ENCODE results near the gene NPAS3.

Gene NPAS3

GRCh38 chr14:33680873-33681272 is 742.2 kb downstream of the NPAS3 start:
- Histone ChIP-seq H3K27me3 (ENCODE audit: insufficient read depth, poor library complexity, severe bottlenecking) (no peaks in the 10 kb centered on the region), H3K9me3 (ENCODE audit: severe bottlenecking) (no peaks in the 10 kb centered on the region), H3K4me1 (ENCODE audit: insufficient read depth, poor library complexity, severe bottlenecking) (peaks cover 37% of the 10 kb centered on the region), H3K27ac (ENCODE audit: poor library complexity, severe bottlenecking) (peak overlapping the region; percentile 92), H3K4me3 (ENCODE audit: severe bottlenecking) (no peak overlapping the region), H3K36me3 (ENCODE audit: low read depth) (no peaks in the 10 kb centered on the region)
- no peak for TF ChIP-seq CTCF (IDR thresholded peaks at IDR 0.05; ENCODE audit: poor library complexity, severe bottlenecking)
- ATAC-seq (ENCODE audit: low read depth) (no peak), DNase-seq (ENCODE audit: low spot score) (no peak)

- ATAC-seq (ENCODE audit: low read depth), result no peak
- Histone ChIP-seq H3K4me3 (ENCODE audit: severe bottlenecking) (no peak overlapping the region), H3K9me3 (ENCODE audit: severe bottlenecking) (no peaks in the 10 kb centered on the region), H3K27me3 (ENCODE audit: insufficient read depth, poor library complexity, severe bottlenecking) (no peaks in the 10 kb centered on the region), H3K36me3 (ENCODE audit: low read depth) (no peaks in the 10 kb centered on the region), H3K4me1 (ENCODE audit: insufficient read depth, poor library complexity, severe bottlenecking) (peaks cover 42% of the 10 kb centered on the region), H3K27ac (ENCODE audit: poor library complexity, severe bottlenecking) (peak overlapping the region; percentile 28)
- no peak for TF ChIP-seq CTCF (IDR thresholded peaks at IDR 0.05; ENCODE audit: poor library complexity, severe bottlenecking)
- DNase-seq (ENCODE audit: low spot score), result no peak
These were observed 744.1 kb downstream of the NPAS3 start for GRCh38 chr14:33682760-33683159.

GRCh38 chr14:33685026-33685425 is 746.3 kb downstream of the NPAS3 start:
- ATAC-seq (ENCODE audit: low read depth), result no peak

GRCh38 chr14:33685698-33686097 is 747.0 kb downstream of the NPAS3 start:
- TF ChIP-seq CTCF (IDR thresholded peaks at IDR 0.05; ENCODE audit: poor library complexity, severe bottlenecking), result no peak
- DNase-seq (ENCODE audit: low spot score), result no peak

More at GRCh38 chr14:33685026-33685425, 746.3 kb downstream of the NPAS3 start:
- no peak for DNase-seq (ENCODE audit: low spot score)
- H3K9me3 ChIP-seq (ENCODE audit: severe bottlenecking), result no peaks in the 10 kb centered on the region
- H3K4me1 ChIP-seq (ENCODE audit: insufficient read depth, poor library complexity, severe bottlenecking), result peaks cover 29% of the 10 kb centered on the region
- no peaks in the 10 kb centered on the region for H3K27me3 ChIP-seq (ENCODE audit: insufficient read depth, poor library complexity, severe bottlenecking)
- peak overlapping the region; percentile 75 for H3K27ac ChIP-seq (ENCODE audit: poor library complexity, severe bottlenecking)
- H3K36me3 ChIP-seq (ENCODE audit: low read depth), result no peaks in the 10 kb centered on the region
- H3K4me3 ChIP-seq (ENCODE audit: severe bottlenecking), result no peak overlapping the region
- TF ChIP-seq CTCF (IDR thresholded peaks at IDR 0.05; ENCODE audit: poor library complexity, severe bottlenecking), result no peak

GRCh38 chr14:33686218-33686617 is 747.5 kb downstream of the NPAS3 start:
- ATAC-seq (ENCODE audit: low read depth), result peak; percentile 94
- H3K4me1 ChIP-seq (ENCODE audit: insufficient read depth, poor library complexity, severe bottlenecking), result peaks cover 24% of the 10 kb centered on the region
- no peaks in the 10 kb centered on the region for H3K9me3 ChIP-seq (ENCODE audit: severe bottlenecking)
- peak overlapping the region; percentile 75 for H3K27ac ChIP-seq (ENCODE audit: poor library complexity, severe bottlenecking)
- peak; percentile 81 for DNase-seq (ENCODE audit: low spot score)
- no peaks in the 10 kb centered on the region for H3K36me3 ChIP-seq (ENCODE audit: low read depth)
- TF ChIP-seq CTCF (IDR thresholded peaks at IDR 0.05; ENCODE audit: poor library complexity, severe bottlenecking), result no peak
- no peak overlapping the region for H3K4me3 ChIP-seq (ENCODE audit: severe bottlenecking)
- H3K27me3 ChIP-seq (ENCODE audit: insufficient read depth, poor library complexity, severe bottlenecking), result no peaks in the 10 kb centered on the region

More at GRCh38 chr14:33685698-33686097, 747.0 kb downstream of the NPAS3 start:
- no peak overlapping the region for H3K4me3 ChIP-seq (ENCODE audit: severe bottlenecking)
- H3K4me1 ChIP-seq (ENCODE audit: insufficient read depth, poor library complexity, severe bottlenecking), result peaks cover 24% of the 10 kb centered on the region
- no peak for ATAC-seq (ENCODE audit: low read depth)
- no peaks in the 10 kb centered on the region for H3K9me3 ChIP-seq (ENCODE audit: severe bottlenecking)
- no peaks in the 10 kb centered on the region for H3K36me3 ChIP-seq (ENCODE audit: low read depth)
- H3K27ac ChIP-seq (ENCODE audit: poor library complexity, severe bottlenecking), result peak overlapping the region; percentile 75
- H3K27me3 ChIP-seq (ENCODE audit: insufficient read depth, poor library complexity, severe bottlenecking), result no peaks in the 10 kb centered on the region
